ENCODE measurements around the gene NLRP8. TPM values are rescaled to one million over a fixed set of nuclear protein-coding genes. Genes with fewer than 3 reads are reported as not detected.

Gene NLRP8
- total and polyA plus RNA-seq, 2 donors from 2014 or later, result not detected

GRCh38 chr19:55959996-55960675, 12.5 kb downstream of the NLRP8 start:
- Histone ChIP-seq H3K4me3 (ENCODE audit: low read length in 3 of 3) (no peak overlapping the region), H3K36me3 (ENCODE audit: control insufficient read depth in 2 of 3, insufficient read depth in 3 of 3, low read length in 3 of 3) (no peaks in the 10 kb centered on the region), H3K27me3 (ENCODE audit: control insufficient read depth, insufficient read depth, low read length) (no peaks in the 10 kb centered on the region), H3K9me3 (ENCODE audit: control insufficient read depth in 2 of 3, insufficient read depth in 1 of 3, low read length in 3 of 3) (no peaks in the 10 kb centered on the region), H3K27ac (ENCODE audit: low read depth in 2 of 2, low read length in 2 of 2) (no peak overlapping the region), H3K4me1 (ENCODE audit: control insufficient read depth in 2 of 3, insufficient read depth in 2 of 3, low read depth in 1 of 3, low read length in 3 of 3) (no peaks in the 10 kb centered on the region), H3K9ac (ENCODE audit: low read length in 3 of 3) (no peak overlapping the region)
- intact Hi-C loops (cut with DNase I), result no loop called here
- DNase-seq, result peak in 2 of 5 donors; percentile 1 to 44
- FAIRE-seq, result no peak
- no peak for TF ChIP-seq CTCF (IDR thresholded peaks at IDR 0.05; ENCODE audit: borderline replicate concordance, extremely low read depth, insufficient read depth)

- H3K4me3 ChIP-seq (ENCODE audit: low read length in 3 of 3), result no peak overlapping the region
- no peak overlapping the region for H3K27ac ChIP-seq (ENCODE audit: low read depth in 2 of 2, low read length in 2 of 2)
- DNase-seq (no peak), FAIRE-seq (no peak)
- no peaks in the 10 kb centered on the region for H3K9me3 ChIP-seq (ENCODE audit: control insufficient read depth in 2 of 3, insufficient read depth in 1 of 3, low read length in 3 of 3)
- no peak for TF ChIP-seq CTCF (IDR thresholded peaks at IDR 0.05; ENCODE audit: borderline replicate concordance, extremely low read depth, insufficient read depth)
- no peaks in the 10 kb centered on the region for H3K27me3 ChIP-seq (ENCODE audit: control insufficient read depth, insufficient read depth, low read length)
- intact Hi-C loops (cut with DNase I), result no loop called here
- H3K4me1 ChIP-seq (ENCODE audit: control insufficient read depth in 2 of 3, insufficient read depth in 2 of 3, low read depth in 1 of 3, low read length in 3 of 3), result no peaks in the 10 kb centered on the region
- no peaks in the 10 kb centered on the region for H3K36me3 ChIP-seq (ENCODE audit: control insufficient read depth in 2 of 3, insufficient read depth in 3 of 3, low read length in 3 of 3)
- no peak overlapping the region for H3K9ac ChIP-seq (ENCODE audit: low read length in 3 of 3)
These were observed 14.6 kb downstream of the NLRP8 start for GRCh38 chr19:55962186-55962585.

- no peaks in the 10 kb centered on the region for H3K36me3 ChIP-seq (ENCODE audit: control insufficient read depth in 2 of 3, insufficient read depth in 3 of 3, low read length in 3 of 3)
- DNase-seq (no peak), FAIRE-seq (no peak)
- no peaks in the 10 kb centered on the region for H3K27me3 ChIP-seq (ENCODE audit: control insufficient read depth, insufficient read depth, low read length)
- H3K9me3 ChIP-seq (ENCODE audit: control insufficient read depth in 2 of 3, insufficient read depth in 1 of 3, low read length in 3 of 3), result no peaks in the 10 kb centered on the region
- intact Hi-C loops (cut with DNase I), result no loop called here
- no peak overlapping the region for H3K9ac ChIP-seq (ENCODE audit: low read length in 3 of 3)
- H3K27ac ChIP-seq (ENCODE audit: low read depth in 2 of 2, low read length in 2 of 2), result no peak overlapping the region
- no peak for TF ChIP-seq CTCF (IDR thresholded peaks at IDR 0.05; ENCODE audit: borderline replicate concordance, extremely low read depth, insufficient read depth)
- H3K4me1 ChIP-seq (ENCODE audit: control insufficient read depth in 2 of 3, insufficient read depth in 2 of 3, low read depth in 1 of 3, low read length in 3 of 3), result no peaks in the 10 kb centered on the region
- H3K4me3 ChIP-seq (ENCODE audit: low read length in 3 of 3), result no peak overlapping the region
These were observed 26.4 kb downstream of the NLRP8 start for GRCh38 chr19:55973982-55974381.

- H3K4me3 ChIP-seq (ENCODE audit: low read length in 3 of 3), result no peak overlapping the region
- no peak for TF ChIP-seq CTCF (IDR thresholded peaks at IDR 0.05; ENCODE audit: borderline replicate concordance, extremely low read depth, insufficient read depth)
- no peak for FAIRE-seq
- no peaks in the 10 kb centered on the region for H3K9me3 ChIP-seq (ENCODE audit: control insufficient read depth in 2 of 3, insufficient read depth in 1 of 3, low read length in 3 of 3)
- no peak for DNase-seq
- H3K36me3 ChIP-seq (ENCODE audit: control insufficient read depth in 2 of 3, insufficient read depth in 3 of 3, low read length in 3 of 3), result no peaks in the 10 kb centered on the region
- no peaks in the 10 kb centered on the region for H3K27me3 ChIP-seq (ENCODE audit: control insufficient read depth, insufficient read depth, low read length)
- no peak overlapping the region for H3K9ac ChIP-seq (ENCODE audit: low read length in 3 of 3)
- no peaks in the 10 kb centered on the region for H3K4me1 ChIP-seq (ENCODE audit: control insufficient read depth in 2 of 3, insufficient read depth in 2 of 3, low read depth in 1 of 3, low read length in 3 of 3)
- no peak overlapping the region for H3K27ac ChIP-seq (ENCODE audit: low read depth in 2 of 2, low read length in 2 of 2)
- intact Hi-C loops (cut with DNase I), result no loop called here
These were observed 32.8 kb downstream of the NLRP8 start for GRCh38 chr19:55980415-55980814.
